Liver (tissue), 9 donors: ENCODE results near the gene ACTL8. TPM values are rescaled to one million over a fixed set of nuclear protein-coding genes. Genes with fewer than 3 reads are reported as not detected.

Experiments
- DNase-seq: peaks from one replicate; pipeline ENCODE4 v3.0.0-alpha.2; 2017; ENCODE audit warnings: low spot score
- H3K27ac ChIP-seq, 2 donors: one replicate each; pipeline ENCODE4 v1.7.0; 2013; ENCODE audit warnings: inconsistent platforms in 2 of 2, low read length in 2 of 2, control low read depth in 1 of 2, low read depth in 1 of 2, mild to moderate bottlenecking in 1 of 2
- H3K27me3 ChIP-seq, 4 donors: one replicate each; pipeline versions ENCODE4 v1.6.1 to v1.7.0; 2013; ENCODE audit warnings: low read length in 3 of 4, inconsistent platforms in 1 of 4, mild to moderate bottlenecking in 1 of 4, moderate library complexity in 1 of 4; ENCODE audit not compliant: control insufficient read depth in 4 of 4, insufficient read depth in 4 of 4
- H3K36me3 ChIP-seq, 4 donors: one replicate each; pipeline versions ENCODE4 v1.6.1 to v1.7.0; 2013; ENCODE audit warnings: low read length in 3 of 4, mild to moderate bottlenecking in 3 of 4, low read depth in 1 of 4, moderate library complexity in 1 of 4; ENCODE audit not compliant: control insufficient read depth in 4 of 4, insufficient read depth in 3 of 4
- H3K4me1 ChIP-seq, 4 donors: one replicate each; pipeline versions ENCODE4 v1.6.1 to v1.7.0; 2013; ENCODE audit warnings: low read length in 3 of 4, mild to moderate bottlenecking in 3 of 4, moderate library complexity in 1 of 4; ENCODE audit not compliant: control insufficient read depth in 4 of 4, insufficient read depth in 4 of 4
- H3K4me3 ChIP-seq, 3 donors: one replicate each; pipeline versions ENCODE4 v1.6.1 to v1.7.0; 2013; ENCODE audit warnings: low read length in 3 of 3, control low read depth in 1 of 3, low read depth in 1 of 3, mild to moderate bottlenecking in 1 of 3
- H3K9ac ChIP-seq, 2 donors: one replicate each; pipeline ENCODE4 v1.7.0; 2013; ENCODE audit warnings: low read length in 2 of 2, mild to moderate bottlenecking in 2 of 2, moderate library complexity in 2 of 2, control low read depth in 1 of 2, low read depth in 1 of 2
- H3K9me3 ChIP-seq, 4 donors: one replicate each; pipeline versions ENCODE4 v1.6.1 to v1.7.0; 2013; ENCODE audit warnings: low read length in 3 of 4; ENCODE audit not compliant: control insufficient read depth in 4 of 4
- ATF3 ChIP-seq: IDR thresholded peaks from 2 replicates; pipeline ENCODE4 v1.6.1; 2016; ENCODE audit warnings: antibody characterized with exemption
- EGR1 ChIP-seq, 2 donors: IDR thresholded peaks; 2 replicates each; pipeline ENCODE4 v1.6.1; 2016 to 2018; ENCODE audit warnings: antibody characterized with exemption in 2 of 2, low read depth in 2 of 2
- FOXA1 ChIP-seq: IDR thresholded peaks from 2 replicates; pipeline ENCODE4 v1.6.1; 2016; ENCODE audit warnings: antibody characterized with exemption
- FOXA2 ChIP-seq: IDR thresholded peaks from 2 replicates; pipeline ENCODE4 v1.6.1; 2016; ENCODE audit warnings: antibody characterized with exemption
- GABPA ChIP-seq, 2 donors: IDR thresholded peaks in 1 of 2; conservative IDR thresholded peaks in 1 of 2; 2 replicates each; pipeline ENCODE4 v1.6.1; 2016; ENCODE audit warnings: antibody characterized with exemption in 2 of 2, mild to moderate bottlenecking in 1 of 2, moderate library complexity in 1 of 2
- HNF4A ChIP-seq, 2 donors: conservative IDR thresholded peaks; 2 replicates each; pipeline ENCODE4 v1.6.1; 2016; ENCODE audit warnings: antibody characterized with exemption in 2 of 2, mild to moderate bottlenecking in 2 of 2
- HNF4G ChIP-seq: IDR thresholded peaks from 2 replicates; pipeline ENCODE4 v1.6.1; 2016; ENCODE audit warnings: antibody characterized with exemption
- JUND ChIP-seq, 2 donors: IDR thresholded peaks; 2 replicates each; pipeline ENCODE4 v1.6.1; 2016; ENCODE audit warnings: antibody characterized with exemption in 2 of 2
- NR2F2 ChIP-seq: IDR thresholded peaks from 2 replicates; pipeline ENCODE4 v1.6.1; 2016; ENCODE audit warnings: antibody characterized with exemption
- RAD21 ChIP-seq, 2 donors: IDR thresholded peaks; 2 replicates each; pipeline ENCODE4 v1.6.1; 2016; ENCODE audit warnings: antibody characterized with exemption in 2 of 2, mild to moderate bottlenecking in 2 of 2
- RXRA ChIP-seq, 2 donors: IDR thresholded peaks; 2 replicates each; pipeline ENCODE4 v1.6.1; 2017 to 2018; ENCODE audit warnings: antibody characterized with exemption in 2 of 2, mild to moderate bottlenecking in 1 of 2
- SP1 ChIP-seq: IDR thresholded peaks from 2 replicates; pipeline ENCODE4 v1.6.1; 2018; ENCODE audit warnings: antibody characterized with exemption, mild to moderate bottlenecking
- TAF1 ChIP-seq: conservative IDR thresholded peaks from 2 replicates; pipeline ENCODE4 v1.6.1; 2016; ENCODE audit warnings: antibody characterized with exemption, mild to moderate bottlenecking
- YY1 ChIP-seq: IDR thresholded peaks from 2 replicates; pipeline ENCODE4 v1.6.1; 2016; ENCODE audit warnings: antibody characterized with exemption, mild to moderate bottlenecking
- ZBTB33 ChIP-seq: IDR thresholded peaks from 2 replicates; pipeline ENCODE4 v1.6.1; 2016; ENCODE audit warnings: antibody characterized with exemption
- WGBS: extraction: QIAGEN DNeasy Blood & Tissue Kit; methylation state at CpG from one replicate; pipeline ENCODE4 v1.1.7; 2013; 5-methylcytosine and 5-hydroxymethylcytosine counted together
- polyA plus RNA-seq, 2 donors: library from polyadenylated mRNA; stranded (reverse) in 1 of 2; unstranded in 1 of 2; fragments of 200-250 nt in 1 of 2; fragments of >200 nt in 1 of 2; fragmentation: Nextera tagmentation in 1 of 2; extraction: Ambion mirVana in 1 of 2; gene quantifications; one replicate each; pipeline versions ENCODE4 v1.2.1 to v1.2.3, GENCODE V29; 2013 to 2015
- total RNA-seq, 2 donors: library from RNA; depleted of rRNA; stranded (reverse); fragments of >200 nt; gene quantifications; one replicate each; pipeline ENCODE4 v1.2.3, GENCODE V29; 2014
- TF ChIP-seq, protein P1 (sequence below): IDR thresholded peaks from 2 replicates; pipeline ENCODE4 v1.6.1; 2016; ENCODE audit warnings: antibody characterized with exemption
- TF ChIP-seq, protein P2 (sequence below): fragments of 150-350 bp; IDR thresholded peaks from 2 replicates; pipeline ENCODE4 v1.5.1; 2017; ENCODE audit warnings: improper control_type of control experiment, low read depth, low read length; ENCODE audit not compliant: missing input control
- donor health status: healthy.
- donor health status: healthy.
- donor health status: healthy.
- donor health status: healthy.
- donor health status: healthy.

Gene ACTL8
- total and polyA plus RNA-seq, 4 donors, result not detected

DNA sequence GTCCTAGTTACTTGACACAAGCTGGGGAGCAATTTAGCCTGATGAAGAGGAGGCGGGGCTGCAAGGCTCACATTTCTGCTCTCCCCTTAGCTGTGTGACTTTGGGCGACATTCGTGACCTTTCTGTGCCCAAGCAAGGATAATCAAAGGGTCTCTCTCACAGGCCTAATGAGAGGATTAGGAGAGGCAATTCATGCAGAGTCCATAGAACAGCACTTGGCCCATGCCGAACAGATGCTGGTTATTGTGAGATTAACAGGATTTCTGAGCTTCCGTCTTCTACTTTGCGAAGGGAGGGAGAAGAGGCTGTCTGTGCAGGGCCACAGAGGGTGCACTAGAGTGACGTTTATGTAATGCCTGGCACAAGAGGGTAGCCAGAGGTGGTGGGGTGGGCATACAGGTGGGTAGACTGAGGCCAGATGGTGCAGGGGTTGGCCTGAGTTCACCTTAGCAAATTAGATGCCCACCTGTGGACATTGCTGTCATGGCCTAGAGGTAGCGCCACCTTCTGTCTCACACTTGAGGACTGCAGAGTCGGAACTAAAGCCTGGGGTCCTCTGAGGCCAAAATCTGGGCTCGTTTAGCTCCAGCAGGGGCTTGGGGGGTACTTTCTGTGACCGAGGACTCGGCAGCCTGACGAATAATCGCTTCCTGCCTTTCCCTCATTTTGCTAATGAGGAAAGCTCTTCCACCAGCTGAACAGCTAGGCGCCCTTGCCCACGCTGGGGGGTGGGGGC is 18.6 kb downstream of the ACTL8 start:
- WGBS, result 76% methylated on average over 16 of the region's 16 CpGs
- H3K9me3 ChIP-seq, result no peaks in the 10 kb centered on the region
- peaks cover 0 to 4% (median 0%) of the 10 kb centered on the region in 4 donors for H3K27me3 ChIP-seq
- H3K4me3 ChIP-seq, result no peak overlapping the region
- TF ChIP-seq ZBTB33 (no peak), SP1 (no peak), YY1 (no peak), RXRA (IDR thresholded peaks at IDR 0.05) (no peak), HNF4A (conservative IDR thresholded peaks at IDR 0.05) (no peak), RAD21 (IDR thresholded peaks at IDR 0.05) (no peak), HNF4G (no peak), GABPA (IDR thresholded peaks at IDR 0.05 in 1 of 2, conservative IDR thresholded peaks at IDR 0.05 in 1 of 2) (no peak), ATF3 (no peak), FOXA2 (no peak), NR2F2 (no peak)
- TF ChIP-seq, protein P1, sequence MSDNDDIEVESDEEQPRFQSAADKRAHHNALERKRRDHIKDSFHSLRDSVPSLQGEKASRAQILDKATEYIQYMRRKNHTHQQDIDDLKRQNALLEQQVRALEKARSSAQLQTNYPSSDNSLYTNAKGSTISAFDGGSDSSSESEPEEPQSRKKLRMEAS, result no peak
- TF ChIP-seq, protein P2, sequence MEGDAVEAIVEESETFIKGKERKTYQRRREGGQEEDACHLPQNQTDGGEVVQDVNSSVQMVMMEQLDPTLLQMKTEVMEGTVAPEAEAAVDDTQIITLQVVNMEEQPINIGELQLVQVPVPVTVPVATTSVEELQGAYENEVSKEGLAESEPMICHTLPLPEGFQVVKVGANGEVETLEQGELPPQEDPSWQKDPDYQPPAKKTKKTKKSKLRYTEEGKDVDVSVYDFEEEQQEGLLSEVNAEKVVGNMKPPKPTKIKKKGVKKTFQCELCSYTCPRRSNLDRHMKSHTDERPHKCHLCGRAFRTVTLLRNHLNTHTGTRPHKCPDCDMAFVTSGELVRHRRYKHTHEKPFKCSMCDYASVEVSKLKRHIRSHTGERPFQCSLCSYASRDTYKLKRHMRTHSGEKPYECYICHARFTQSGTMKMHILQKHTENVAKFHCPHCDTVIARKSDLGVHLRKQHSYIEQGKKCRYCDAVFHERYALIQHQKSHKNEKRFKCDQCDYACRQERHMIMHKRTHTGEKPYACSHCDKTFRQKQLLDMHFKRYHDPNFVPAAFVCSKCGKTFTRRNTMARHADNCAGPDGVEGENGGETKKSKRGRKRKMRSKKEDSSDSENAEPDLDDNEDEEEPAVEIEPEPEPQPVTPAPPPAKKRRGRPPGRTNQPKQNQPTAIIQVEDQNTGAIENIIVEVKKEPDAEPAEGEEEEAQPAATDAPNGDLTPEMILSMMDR, result no peak
- no peak for DNase-seq
- H3K27ac ChIP-seq, result no peak overlapping the region
- H3K36me3 ChIP-seq, result peaks cover 0 to 1% (median 0%) of the 10 kb centered on the region in 4 donors
- H3K4me1 ChIP-seq, result no peaks in the 10 kb centered on the region
- no peak overlapping the region for H3K9ac ChIP-seq

DNA sequence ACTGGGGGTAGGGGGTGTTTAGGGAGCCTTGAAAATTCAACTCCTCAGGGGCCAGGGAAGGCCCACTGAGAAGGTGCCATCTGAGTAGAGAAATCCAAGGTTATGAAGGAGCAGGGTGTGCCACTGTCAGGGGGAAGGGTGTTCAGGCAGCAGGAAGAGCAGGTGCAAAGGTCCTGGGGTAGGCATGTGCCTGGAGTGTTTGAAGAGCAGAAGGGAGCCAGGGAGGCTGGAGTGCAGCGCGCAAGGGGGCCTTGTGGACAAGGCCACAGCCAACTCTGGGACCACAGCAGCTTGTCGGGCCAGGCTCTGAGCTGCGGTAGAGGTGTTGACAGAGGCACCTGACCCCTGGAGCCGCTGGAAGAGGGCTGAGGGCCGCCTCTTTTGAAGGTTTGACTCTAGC is 19.3 kb downstream of the ACTL8 start:
- peaks cover 0 to 1% (median 0%) of the 10 kb centered on the region in 4 donors for H3K36me3 ChIP-seq
- no peak overlapping the region for H3K27ac ChIP-seq
- no peak overlapping the region for H3K4me3 ChIP-seq
- peaks cover 0 to 1% (median 0%) of the 10 kb centered on the region in 4 donors for H3K9me3 ChIP-seq
- H3K9ac ChIP-seq, result no peak overlapping the region
- DNase-seq, result no peak
- TF ChIP-seq ATF3 (no peak), YY1 (no peak), RAD21 (IDR thresholded peaks at IDR 0.05) (no peak), ZBTB33 (no peak), HNF4G (no peak), JUND (IDR thresholded peaks at IDR 0.05) (no peak), GABPA (IDR thresholded peaks at IDR 0.05 in 1 of 2, conservative IDR thresholded peaks at IDR 0.05 in 1 of 2) (no peak), FOXA1 (no peak), FOXA2 (no peak), HNF4A (conservative IDR thresholded peaks at IDR 0.05) (no peak), SP1 (no peak), NR2F2 (no peak), EGR1 (IDR thresholded peaks at IDR 0.05; ENCODE audit: low read depth in 2 of 2) (no peak), RXRA (IDR thresholded peaks at IDR 0.05) (no peak), TAF1 (no peak)
- TF ChIP-seq, protein P2, result no peak
- TF ChIP-seq, protein P1, result no peak
- H3K4me1 ChIP-seq, result no peaks in the 10 kb centered on the region
- 87% methylated on average over 6 of the region's 6 CpGs for whole genome bisulfite sequencing
- H3K27me3 ChIP-seq, result peaks cover 0 to 4% (median 0%) of the 10 kb centered on the region in 4 donors
